GM12801 (cell line): ENCODE measurements around the gene SLC47A2.

Experiments
- TF ChIP-seq, protein P1 (sequence below): IDR thresholded peaks from one replicate; pipeline ENCODE4 v1.5.1; 2011; ENCODE audit warnings: control low read depth; ENCODE audit not compliant: insufficient read length; ENCODE audit errors: extremely low read depth

SLC47A2 gene

DNA sequence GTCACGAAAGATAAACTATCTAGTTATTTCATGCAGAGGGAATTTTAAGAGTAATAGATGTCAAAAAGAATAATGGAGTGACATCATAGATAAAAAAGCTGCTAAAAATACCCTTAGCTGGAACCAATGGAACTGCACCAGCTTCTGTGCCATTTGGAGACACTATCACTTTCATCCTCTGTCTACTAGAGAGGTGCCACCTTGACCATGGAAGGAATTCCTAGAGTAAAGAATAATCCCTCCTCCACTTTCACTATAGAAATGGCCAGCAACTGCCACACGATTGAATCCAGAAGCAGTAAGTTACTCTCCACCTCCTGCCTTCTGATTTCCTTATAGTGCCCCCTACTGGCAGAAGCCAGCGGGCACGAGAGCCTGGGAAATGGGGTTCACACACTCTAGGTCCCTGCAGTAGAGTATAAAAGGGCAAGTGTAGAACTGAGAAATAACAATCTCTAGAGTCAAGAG is 70.6 kb downstream of the SLC47A2 start:
- TF ChIP-seq, protein P1, sequence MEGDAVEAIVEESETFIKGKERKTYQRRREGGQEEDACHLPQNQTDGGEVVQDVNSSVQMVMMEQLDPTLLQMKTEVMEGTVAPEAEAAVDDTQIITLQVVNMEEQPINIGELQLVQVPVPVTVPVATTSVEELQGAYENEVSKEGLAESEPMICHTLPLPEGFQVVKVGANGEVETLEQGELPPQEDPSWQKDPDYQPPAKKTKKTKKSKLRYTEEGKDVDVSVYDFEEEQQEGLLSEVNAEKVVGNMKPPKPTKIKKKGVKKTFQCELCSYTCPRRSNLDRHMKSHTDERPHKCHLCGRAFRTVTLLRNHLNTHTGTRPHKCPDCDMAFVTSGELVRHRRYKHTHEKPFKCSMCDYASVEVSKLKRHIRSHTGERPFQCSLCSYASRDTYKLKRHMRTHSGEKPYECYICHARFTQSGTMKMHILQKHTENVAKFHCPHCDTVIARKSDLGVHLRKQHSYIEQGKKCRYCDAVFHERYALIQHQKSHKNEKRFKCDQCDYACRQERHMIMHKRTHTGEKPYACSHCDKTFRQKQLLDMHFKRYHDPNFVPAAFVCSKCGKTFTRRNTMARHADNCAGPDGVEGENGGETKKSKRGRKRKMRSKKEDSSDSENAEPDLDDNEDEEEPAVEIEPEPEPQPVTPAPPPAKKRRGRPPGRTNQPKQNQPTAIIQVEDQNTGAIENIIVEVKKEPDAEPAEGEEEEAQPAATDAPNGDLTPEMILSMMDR: no peak

DNA sequence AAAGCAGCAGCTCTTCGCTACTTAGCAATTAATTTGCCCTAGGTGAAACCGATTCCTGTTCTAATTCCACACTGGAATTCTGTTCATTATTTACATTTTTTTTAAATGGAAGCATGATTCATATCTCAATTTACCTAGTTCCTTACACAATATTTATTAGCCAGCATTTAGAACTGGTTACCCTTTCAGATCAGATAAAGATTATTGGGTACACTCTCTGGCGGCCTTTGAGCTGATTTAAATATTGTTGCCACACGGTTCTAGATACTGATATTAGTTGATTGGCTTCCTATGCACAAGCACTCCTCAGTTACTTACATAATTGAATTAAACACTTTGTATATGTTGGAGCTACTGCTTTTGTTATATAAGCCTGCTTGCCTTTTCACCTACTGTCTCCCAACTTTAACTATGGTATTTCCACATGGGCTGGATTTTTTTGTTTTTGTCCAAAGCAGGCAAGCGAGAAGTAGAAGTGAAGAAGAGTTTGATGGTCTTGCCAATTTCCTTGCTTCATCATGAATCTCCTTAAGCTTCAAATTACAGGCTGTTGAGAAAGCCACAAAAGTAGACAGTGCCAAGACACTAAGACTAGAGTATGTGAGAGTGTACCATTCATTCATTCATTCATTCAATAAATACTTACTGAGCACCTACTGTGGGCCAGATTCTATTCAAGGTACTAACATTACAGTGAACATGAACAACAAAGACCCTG is 71.7 kb downstream of the SLC47A2 start:
- TF ChIP-seq, protein P1: no peak

DNA sequence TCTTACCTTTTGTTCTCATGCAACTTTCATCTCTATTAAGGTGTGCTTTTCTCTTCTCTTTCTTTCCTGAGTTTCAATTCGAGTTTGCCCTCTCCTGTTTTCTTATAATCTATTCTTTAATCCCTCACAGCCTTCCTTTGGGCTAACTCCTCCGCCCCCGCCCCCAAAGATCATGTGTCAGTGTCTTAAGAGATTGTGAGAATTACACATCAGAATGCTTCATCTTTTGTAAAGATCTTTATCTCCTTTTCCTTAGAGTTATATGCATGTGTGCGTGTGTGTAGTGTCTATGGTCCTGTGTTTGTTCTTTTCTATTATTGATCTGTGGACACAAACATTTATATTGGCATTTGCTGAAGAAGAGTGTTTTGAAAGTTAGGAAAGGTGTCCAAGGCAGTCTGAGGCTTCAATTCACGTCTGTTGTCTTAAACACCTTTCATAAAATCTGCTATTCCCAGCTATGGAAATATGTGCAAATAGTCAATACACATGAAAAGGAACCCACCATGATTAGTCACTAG is 74.0 kb downstream of the SLC47A2 start:
- TF ChIP-seq, protein P1: no peak

DNA sequence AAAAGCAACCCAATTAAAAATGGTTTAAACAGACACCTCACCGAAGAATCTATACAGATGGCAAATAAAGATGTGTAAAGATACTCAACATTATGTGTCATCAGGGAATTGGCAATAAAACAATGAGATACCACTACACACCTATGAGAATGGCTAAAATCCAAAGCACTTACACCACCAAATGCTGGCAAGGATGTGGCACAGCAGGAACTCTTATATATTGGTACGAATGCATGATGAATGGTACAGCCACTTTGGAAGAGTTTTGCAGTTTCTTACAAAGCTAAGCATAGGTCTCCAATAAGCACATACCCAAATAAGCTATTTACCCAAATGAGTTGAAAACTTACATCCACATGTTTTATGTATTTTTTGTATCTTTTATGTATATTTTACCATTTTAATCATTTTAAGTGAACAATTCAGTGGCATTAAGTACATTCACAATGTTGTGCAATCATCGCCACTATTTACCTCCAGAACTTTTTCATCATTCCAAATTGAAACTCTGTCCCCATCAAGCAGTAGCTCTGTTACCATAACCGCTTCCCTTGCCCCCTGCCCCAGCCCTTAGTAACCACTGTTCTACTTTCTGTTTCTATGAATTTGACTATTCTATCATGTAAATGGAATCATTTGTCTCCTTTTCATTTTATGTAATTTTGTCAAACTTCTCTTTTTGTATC is 74.6 kb downstream of the SLC47A2 start:
- TF ChIP-seq, protein P1: no peak

DNA sequence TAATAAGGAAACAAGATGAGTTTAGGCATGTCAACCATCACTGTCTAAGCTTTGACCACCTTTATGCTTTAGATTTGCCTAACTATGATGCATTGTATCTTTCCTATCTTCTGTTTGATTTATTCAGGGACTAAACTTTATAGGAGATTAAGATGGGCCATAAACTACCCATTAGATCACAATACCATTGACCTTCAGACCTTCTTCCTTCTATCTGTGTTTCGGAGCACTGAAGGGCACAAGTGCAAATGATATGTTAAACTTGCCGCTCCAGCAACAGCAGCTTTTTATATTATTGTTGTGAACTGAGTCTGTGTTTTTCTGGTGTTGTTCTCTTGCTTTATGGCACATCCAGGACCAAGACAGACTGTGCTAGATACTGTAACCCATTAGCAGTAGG is 84.5 kb downstream of the SLC47A2 start:
- TF ChIP-seq, protein P1: no peak

DNA sequence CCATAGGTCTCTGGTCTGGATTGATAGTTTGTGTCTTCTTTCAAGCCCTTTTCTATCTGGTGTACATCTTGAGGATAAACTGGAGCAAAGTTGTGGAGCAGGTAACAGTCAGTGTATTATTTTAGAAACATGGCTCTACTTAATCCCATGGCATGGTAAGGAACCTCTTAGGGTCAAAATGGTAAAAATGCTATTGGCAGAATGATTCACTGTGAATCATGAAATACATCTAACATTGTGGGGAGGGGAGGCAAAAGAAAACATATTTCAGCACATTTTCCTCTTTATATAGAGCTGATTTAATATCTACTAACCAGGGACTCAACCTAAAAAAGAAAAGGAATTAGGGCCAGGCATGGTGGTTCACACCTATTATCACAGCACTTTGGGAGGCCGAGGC is 85.7 kb downstream of the SLC47A2 start:
- TF ChIP-seq, protein P1: no peak

DNA sequence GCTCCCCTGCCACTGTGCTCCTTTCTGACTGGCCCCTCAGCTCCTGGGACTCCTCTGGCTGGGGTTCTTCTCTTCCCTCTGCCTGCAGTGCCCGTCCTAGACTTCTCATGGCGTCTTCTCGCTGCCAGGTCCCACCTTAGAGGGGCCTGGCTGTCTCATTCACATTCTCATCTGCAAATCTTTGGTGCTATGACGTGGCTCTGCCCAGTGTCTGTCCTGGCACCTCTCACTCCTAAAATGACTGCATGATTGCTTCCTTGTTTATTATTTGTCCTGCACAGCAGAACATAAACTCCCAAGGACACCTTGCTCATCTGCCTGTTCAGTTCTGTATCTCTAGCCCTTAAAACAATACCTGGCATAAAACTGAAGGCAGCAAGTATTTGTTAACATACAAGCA is 86.3 kb downstream of the SLC47A2 start:
- TF ChIP-seq, protein P1: no peak
